ENCODE data around the gene KRTAP3-2.

The KRTAP3-2 gene

DNA sequence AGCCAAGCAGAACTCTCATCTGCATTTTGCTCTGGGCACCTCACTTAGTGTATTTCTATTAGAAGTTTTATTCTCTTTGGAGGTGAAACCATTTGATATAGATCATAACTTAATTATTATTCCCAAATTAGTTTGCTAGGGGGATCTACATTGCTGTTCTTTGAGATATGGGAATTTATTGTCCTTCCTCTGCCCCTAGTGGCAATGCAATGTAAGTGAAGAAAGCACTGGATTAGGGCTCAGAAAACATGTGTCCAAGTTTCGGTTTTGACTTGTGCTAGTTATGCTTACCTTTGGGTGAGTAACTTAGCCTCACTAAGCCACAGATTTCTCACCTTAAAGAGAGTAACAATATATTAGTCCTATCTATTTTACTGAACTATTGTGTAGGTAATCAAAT, 35.9 kb downstream of the KRTAP3-2 start:
- DNase-seq (ENCODE audit: low read depth) = no peak

- DNase-seq (ENCODE audit: low read depth) = no peak
Observed at GRCh38 chr17:40962059-40962561, 37.6 kb downstream of the KRTAP3-2 start.

GRCh38 chr17:40961591-40961990, 38.1 kb downstream of the KRTAP3-2 start:
- DNase-seq (ENCODE audit: low read depth) = no peak

GRCh38 chr17:40960144-40960543, 39.6 kb downstream of the KRTAP3-2 start:
- DNase-seq (ENCODE audit: low read depth) = no peak

DNA sequence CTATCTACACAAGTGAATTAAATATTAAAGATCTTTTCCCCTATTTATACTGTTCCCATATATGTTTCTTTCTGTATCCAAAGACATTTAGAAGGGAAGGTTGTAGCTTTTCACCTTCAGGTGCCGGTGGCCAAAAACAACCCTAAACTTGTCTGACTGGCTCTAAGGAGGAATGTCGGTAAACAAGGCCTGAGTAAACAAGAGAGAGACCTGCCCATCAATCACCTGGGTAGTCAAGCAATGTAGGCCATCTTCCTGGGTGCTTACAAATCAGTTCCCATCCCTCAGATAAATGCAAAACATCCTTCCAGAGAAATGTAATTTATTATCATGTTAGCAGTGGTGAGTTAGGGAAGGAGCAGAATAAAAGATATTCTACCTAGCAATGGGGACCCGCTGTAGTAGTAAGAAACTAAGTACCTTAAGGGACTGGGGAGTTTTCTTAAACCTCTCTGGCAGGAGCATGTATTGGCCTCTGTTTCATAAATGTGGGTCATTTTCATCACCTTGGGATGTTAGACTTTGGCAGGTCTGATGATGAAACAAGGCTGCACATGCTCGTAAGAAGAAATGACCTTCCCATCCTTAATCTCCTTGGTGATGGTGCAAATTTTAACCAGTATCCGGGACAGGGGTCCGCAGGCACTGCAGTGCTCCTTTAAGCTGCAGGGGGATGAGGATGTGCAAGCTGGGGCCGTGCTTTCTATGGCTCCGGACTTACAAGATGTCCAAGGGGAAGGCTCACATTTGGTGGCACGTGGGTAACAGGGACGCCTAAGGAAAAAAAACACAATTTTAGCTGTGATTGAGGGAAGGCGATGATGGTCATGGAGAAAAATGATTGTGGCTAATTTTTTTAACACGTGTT, 41.4 kb downstream of the KRTAP3-2 start:
- no peak for DNase-seq (ENCODE audit: low read depth)

DNA sequence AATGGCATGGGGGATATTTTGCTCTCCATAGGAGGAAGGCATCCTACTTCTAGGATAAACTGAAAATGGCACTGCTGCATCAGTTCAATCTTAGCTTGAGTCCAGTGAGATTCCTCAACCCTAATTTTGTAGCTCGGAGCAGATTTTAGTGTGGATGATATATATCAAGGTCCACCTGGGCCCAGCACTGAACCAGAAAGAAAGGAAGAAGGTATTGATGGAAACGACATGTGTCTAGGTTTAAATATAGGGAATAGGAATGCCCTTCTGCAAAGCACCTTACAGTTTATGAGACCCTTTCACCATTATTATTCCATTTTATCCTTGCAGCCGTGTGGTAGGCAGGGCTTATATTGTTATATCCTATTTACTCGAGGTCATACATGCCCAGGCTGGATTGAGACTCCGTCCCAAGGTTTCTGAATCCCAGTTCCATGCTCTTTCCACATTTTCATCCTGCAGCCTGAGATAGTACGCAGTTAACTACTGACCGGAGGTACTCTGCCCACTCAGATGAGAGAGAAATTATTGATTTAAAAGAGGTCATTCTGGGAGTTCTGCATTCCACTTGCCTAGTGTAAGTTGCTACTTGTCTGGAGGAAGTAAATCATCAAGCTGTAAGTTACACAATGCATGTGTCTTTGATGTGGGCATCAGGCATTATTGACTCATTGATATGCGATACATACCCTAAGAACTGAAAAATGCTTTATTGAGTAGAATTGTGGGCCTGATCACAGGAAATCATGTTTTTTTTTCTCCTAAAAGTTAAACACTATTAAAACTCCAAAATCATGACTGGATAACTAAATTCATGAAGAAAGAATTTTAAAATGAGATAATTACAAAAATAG, 43.1 kb downstream of the KRTAP3-2 start:
- no peak for DNase-seq (ENCODE audit: low read depth)

GRCh38 chr17:40953881-40954280, 45.8 kb downstream of the KRTAP3-2 start:
- no peak for DNase-seq (ENCODE audit: low read depth)

DNA sequence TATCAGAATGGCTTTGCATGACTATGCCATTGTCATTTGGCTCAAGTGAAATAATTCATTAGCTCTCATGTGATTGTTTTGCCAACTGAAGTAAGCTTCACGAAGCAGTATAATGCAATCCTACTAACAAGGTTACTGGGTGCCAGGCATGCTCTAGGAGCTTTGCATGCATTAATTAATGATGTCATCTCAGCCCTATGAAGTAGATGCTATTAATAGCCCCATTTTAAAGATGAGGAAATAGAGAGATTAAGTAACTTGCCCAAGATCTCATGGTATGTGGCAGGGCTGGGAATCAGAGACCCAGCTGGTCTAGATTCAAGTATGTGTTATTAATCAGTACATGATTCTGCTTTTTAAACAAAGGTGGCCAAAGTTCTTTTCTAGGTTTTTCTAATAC, 47.0 kb downstream of the KRTAP3-2 start:
- no peak for DNase-seq (ENCODE audit: low read depth)

DNA sequence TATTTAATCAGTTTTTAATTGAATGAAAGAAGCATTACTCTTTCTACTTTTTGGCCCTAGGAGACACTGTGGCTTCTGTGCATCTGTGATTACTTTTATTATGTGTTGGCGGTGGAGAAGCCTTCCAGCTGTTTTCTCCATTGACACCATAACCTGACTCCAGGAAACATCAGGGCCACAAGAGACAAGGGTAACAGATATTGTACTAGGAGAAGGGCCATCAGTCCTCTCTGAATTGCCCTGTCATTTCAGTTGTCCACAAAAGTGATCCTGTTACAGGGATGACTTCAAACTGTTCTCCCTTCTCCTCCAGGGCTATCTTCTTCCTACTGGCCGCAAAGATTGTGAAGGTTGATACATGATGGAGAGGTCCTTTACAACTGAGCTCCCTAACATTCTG, 47.6 kb downstream of the KRTAP3-2 start:
- DNase-seq (ENCODE audit: low read depth) = no peak

DNA sequence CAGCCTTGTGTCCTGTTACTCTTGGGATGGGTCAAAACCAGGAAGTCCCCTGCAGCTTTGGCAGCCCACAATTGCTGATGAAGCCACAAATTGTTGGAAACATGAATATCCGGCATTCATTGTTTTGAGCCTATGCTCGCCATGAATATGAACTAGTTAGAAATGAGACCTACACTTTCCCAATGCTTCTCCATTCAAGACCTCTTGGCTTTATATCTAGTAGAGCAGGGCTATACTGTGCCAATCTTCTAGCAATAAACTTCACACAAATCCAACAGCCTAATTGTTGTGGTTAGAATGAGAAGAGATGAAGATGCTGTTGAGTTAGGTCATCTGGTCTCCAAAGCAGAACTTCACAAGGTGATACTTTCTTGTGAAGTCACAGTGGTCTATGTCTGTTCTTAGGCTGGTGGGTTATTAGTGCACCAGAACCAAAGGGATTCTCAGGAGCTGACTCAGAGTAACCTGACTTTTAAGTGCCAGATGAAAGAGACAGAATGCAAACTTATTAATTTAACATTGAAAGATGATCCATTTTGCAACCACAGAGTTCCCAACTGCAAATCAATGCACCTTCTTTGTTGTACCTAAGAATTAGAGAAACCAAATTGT, 48.6 kb downstream of the KRTAP3-2 start:
- no peak for DNase-seq (ENCODE audit: low read depth)

DNA sequence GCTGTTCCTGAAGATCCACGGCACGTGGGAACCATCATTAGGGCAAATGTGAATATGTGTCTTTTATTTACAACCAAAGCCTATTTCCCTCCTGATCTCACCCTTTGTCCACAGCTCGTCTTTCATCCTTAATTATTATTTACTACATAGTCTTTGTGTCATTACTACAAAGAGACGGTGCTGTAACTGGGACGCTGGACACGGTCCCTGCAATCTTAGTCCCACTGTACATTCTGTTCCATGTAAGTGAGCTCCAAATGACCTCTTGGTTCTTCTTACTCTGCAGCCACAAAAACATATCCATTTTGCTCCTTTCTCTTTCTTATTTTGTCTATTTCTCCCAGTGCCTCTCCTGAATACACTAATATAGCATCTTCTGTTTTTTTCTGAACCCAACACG, 49.5 kb downstream of the KRTAP3-2 start:
- no peak for DNase-seq (ENCODE audit: low read depth)

GRCh38 chr17:40949418-40949817, 50.3 kb downstream of the KRTAP3-2 start:
- DNase-seq (ENCODE audit: low read depth) = no peak

All from stimulated activated CD4-positive, alpha-beta T cell treated with anti-CD3 and anti-CD28 coated beads, Interleukin-2, amount 100 ng/mL, for 4 hours (primary cell).